OCI-LY3 (cell line): Measurements from ENCODE around the gene KRI1.

Experiments used
- CTCF ChIP-seq: fragments of 200-600, 300-600 bp; sonication (generic); IDR thresholded peaks from 2 replicates; pipeline ENCODE4 v1.5.1; 2014; ENCODE audit warnings: antibody characterized with exemption, low read length, low read depth
- EZH2phosphoT487 ChIP-seq: fragments of 200-600 bp; shearing (Covaris generic); IDR thresholded peaks from 2 replicates; pipeline ENCODE4 v1.6.1; 2018; ENCODE audit warnings: antibody characterized with exemption, mixed run types, low read depth

DNA sequence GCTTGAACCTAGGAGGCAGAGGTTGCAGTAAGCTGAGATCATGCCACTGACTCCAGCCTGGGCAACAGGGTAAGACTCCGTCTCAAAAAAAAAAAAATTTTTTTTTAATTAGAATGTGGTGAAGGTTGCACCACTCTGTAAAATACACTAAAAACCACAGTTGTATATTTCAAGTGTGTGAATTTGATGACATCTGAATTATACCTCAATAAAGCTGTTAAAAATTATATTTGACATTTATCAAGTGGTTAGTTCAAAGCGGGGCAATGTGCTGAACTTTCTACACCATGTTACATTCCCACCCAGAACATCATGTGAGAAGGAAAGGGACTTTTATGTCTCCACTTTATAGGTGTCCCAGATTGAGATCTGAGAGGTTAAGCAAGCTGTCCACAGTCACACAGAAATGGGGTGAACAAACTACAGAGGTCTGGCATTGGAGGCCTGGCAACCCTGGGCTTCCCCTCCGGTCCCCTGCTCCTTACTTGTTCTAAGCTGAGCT lies 42.6 kb downstream of the KRI1 start:
- TF ChIP-seq CTCF = no peak
- no peak for TF ChIP-seq EZH2phosphoT487
